GM21528 (cell line): Measurements from ENCODE around the gene TLCD3A.
"Not testable (repeated sequence)": the region's sequence is repeated elsewhere in the genome, so short reads cannot be mapped to it uniquely, and the experiment has no call there.

Source experiments
- ATAC-seq: cut with Tn5 transposase; IDR thresholded peaks from one replicate; pipeline ENCODE4 v1.9.1; 2021; ENCODE audit warnings: mild to moderate bottlenecking, moderate library complexity; ENCODE audit not compliant: unreplicated experiment, low FRiP score

Gene TLCD3A

GRCh38 chr17:732067-732901 lies at the start of gene TLCD3A:
TSS of gene TLCD3A (plus strand) at chr17:732596. CDS start at chr17:732648, 52 bp downstream.
- ATAC-seq, result no peak

DNA sequence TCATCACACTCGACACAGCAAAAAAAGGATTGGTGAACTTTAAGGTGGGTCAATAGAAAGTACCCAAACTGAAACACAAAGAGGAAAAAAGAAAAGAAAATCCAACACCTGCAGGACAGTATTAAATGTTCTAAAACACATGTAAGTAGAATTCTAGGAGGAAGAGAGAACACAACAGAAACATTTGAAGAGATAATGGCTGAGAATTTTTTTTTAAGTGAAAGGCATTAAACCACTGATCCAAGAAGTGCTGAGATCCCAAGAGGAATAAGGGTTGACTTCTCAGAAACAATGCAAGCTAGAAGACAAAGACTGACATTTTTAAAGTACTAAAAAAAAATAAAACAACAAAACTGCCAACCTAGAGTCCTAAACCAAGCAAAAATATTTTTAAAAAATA lies 49.4 kb upstream of the TLCD3A start:
- no peak for ATAC-seq

DNA sequence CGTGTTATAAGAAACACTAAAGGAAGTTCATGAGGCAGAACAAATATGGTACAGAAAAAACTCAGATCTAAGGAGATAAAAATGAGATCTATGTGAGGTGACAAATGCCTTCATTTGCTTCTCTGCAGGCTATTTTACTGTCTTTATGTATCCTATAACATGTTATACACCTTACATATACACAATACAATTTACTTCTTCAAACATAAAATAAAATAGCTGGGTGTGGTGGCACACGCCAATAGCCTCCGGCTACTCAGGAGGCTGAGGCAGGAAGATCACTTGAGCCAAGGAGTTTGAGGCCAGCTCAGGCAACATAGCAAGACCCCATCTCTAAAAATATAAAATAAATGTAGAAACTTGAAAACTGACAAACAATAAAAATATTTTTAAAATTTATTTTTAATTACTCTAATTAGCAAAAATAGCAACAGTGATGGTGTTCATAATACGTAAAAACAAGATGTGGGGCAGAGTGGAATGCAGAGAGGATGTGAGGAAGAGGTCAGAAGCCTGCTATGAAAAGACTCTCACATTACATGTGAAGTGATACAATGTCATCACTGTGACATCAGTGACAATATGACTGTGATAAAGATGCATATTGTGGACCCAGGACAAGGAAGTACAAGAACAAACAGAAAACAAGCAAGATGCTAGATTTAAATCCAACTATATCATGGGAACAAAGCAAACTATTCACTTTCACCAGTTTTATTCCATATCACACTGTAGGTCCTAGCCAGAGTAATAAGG lies 48.7 kb upstream of the TLCD3A start:
- ATAC-seq, result no peak

GRCh38 chr17:685006-685405 lies 47.4 kb upstream of the TLCD3A start:
- ATAC-seq, result no peak

GRCh38 chr17:688100-688989 lies 44.1 kb upstream of the TLCD3A start:
- no peak for ATAC-seq

- no peak for ATAC-seq
These were observed 42.7 kb upstream of the TLCD3A start for GRCh38 chr17:689556-690275.

- ATAC-seq, result no peak
These were observed 42.0 kb upstream of the TLCD3A start for GRCh38 chr17:690361-690760.

DNA sequence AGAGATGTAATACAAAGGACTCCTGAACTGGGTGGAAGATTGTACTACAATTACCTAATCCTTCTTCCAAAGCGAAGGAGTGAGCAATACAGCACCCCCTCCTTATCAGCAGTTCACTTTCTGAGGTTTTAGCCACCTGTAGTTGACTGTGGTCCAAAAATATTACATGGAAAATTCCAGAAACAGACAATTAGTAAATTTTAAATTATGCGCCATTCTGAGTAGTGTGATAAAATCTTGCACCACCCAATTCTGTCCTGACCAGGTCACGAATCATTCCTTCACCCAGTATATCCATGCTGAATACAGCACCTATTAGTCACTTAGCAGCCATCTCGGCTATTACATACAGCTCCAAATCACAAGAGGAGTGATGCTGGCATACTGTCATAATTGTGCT lies 41.0 kb upstream of the TLCD3A start:
- ATAC-seq, result no peak

- no peak for ATAC-seq
These were observed 40.3 kb upstream of the TLCD3A start for GRCh38 chr17:692116-692515.

DNA sequence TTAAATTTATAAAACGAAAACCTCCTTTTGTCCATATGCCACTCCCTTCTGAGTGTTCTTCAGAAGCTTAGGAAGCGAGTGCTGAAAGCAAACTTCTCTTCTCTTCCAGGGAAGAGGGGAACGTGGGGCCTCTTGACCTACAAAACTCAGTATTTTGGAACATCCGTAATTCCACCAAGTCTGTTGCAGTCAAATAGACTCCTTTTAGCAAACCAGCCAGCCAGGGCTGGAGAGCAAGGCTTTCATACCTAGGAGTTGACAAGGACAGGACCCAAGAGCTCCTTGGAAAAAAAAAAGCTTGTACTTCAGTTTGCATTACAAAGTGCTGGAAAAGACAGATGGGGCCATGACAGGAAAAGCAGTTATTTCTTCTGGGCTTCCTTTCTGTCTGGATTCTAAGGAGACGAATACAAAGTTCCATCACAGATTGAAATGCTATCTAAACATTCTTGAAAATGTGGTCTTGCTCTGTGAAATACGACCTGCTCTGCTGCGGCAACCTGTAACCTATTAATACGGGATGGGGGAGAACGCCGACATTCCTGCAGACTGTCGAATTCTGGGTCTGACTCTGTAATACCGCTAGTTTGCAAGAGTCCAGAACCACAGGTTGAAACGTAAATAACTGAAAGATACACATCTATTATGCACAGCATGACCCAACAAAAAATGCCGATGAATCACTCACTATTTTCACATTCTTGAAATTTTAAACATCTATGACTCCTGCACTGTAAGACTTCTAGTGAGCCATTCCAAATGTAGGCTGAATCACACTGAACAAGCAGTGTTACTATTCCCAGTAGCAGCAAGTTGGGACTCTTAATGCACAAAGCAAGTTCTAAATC lies 38.4 kb upstream of the TLCD3A start:
- no peak for ATAC-seq

- ATAC-seq, result no peak
These were observed 36.0 kb upstream of the TLCD3A start for GRCh38 chr17:696369-696768.

DNA sequence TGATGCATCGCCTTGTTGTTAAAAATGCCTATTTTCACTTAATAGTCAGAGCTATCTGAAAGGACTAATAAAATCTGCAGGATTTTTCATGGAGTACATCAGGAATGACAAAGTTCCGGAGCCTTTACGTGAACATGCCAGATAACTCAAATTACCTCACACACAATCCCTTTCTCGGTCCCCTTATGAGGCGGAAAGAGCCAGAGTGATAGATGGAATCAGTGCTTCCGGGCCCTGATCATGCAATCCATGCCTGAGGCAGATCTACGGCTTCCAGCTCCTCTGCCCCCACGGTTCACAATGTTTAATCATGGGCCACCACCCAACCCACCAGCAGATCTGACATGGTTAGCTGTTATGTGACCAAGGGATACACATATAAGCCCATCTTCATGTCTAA lies 34.7 kb upstream of the TLCD3A start:
- no peak for ATAC-seq

DNA sequence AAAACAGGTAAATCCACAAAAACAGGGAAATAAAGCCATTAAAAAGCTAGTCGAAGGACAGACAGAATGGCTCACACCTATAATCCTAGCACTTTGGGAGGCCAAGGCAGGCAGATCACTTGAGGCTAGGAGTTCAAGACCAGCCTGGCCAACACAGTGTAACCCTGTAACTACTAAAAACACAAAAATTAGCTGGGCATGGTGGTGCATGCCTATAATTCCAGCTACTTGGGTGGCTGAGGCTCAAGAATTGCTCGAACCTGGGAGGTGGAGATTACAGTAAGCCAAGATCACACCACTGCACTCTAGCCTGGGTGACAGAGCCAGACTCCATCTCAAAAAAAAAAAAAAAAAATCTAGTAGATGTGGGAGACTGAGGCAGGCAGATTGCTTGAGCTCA lies 34.3 kb upstream of the TLCD3A start:
- ATAC-seq, result not testable (repeated sequence)

DNA sequence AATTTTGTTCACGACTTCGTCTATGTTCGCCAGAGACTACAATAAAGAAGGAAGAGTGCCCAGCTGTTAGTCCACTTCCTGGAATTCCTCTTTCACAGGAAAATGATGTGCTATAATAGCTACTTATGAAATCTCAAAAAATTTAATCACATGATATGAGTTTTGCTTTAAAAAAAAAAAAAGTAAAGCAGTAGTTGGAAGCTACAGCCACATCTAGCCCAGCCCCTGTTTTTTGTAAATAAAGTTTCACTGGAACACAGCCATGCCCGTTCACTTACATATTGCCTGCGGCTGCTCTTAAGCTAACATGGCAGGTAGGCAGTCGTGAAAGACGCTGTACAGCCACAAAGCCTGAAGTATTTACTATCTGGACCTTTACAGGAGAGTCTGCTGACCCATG lies 33.1 kb upstream of the TLCD3A start:
- no peak for ATAC-seq

- no peak for ATAC-seq
These were observed 31.8 kb upstream of the TLCD3A start for GRCh38 chr17:700504-701094.

- no peak for ATAC-seq
These were observed 29.1 kb upstream of the TLCD3A start for GRCh38 chr17:703081-703875.

DNA sequence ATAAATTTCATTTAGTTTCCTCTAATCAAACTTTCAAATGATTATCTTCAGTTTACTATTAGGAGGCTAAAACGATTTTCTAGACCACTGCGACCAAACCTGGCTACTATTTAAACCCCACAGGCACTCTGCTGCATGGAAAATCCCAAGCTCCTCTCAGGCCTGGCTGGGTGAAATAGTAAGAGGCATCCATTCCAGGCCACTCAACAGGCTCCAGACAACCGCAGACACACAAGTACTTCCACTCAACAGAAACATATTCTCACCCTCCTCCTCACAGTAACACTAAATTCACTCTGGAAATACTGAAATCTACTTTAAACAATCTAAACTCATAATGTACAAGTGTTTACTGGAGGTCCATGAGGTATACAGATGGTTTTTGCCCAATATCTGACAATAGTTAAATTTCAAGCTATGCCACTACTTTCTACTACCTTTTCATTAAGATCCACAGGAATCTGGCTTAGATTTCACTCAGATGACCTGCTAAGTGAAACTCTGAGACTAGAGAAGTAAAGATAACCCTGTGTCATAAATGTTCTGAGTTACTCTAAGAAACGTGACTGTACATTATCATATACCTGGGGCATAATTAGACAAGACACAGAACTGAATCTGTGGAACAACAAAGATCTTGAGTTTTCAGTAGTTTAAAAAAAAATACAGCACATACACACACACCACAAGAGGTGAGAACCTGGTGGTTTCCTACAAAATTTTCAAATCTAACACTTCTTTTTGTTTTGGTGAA lies 28.1 kb upstream of the TLCD3A start:
- ATAC-seq, result no peak
